ENCODE data around the gene ADORA1. TPM values are rescaled to one million over a fixed set of nuclear protein-coding genes. Genes with fewer than 3 reads are reported as not detected.

ADORA1 gene
- total RNA-seq, 1 donor from 2014 or later, result not detected

DNA sequence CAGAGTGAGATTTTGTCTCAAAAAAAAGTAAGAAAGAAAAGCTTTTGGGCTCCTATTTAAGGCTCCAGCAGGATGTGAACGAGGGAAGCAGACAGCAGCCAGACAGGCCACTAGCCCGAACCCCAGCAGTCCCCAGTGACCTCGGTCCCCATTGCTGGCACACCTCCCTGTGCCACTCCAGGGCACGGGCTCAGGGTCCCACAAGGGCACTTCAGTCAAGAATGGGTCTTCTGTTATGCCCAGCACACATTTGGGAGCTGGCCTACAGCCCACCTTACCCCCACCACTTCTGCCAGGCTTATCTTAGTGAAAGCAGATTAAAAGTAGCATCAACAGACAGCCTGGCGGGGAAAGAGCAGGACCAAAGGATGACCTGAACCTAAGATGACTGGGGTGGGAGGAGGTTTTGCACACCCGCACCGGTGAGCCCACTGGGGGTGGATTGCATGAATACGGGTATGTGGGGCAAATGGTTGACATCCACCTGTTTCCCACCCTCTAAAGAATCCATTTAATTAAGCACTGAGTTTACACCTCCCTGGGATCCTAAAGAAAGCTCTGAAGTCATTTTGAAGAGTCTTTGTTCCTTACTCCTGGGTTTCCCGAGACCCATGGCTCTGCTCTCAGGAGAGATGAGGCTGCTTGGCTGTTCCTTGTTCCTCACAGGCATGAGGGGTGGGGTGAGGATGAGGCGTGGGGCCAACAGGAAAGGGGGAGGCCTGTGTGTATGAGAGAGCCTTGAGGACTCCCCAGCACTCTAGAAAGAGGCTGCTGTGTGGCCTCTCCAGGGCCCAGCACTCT, 54.3 kb downstream of the ADORA1 start:
- H3K36me3 Mint-ChIP-seq (ENCODE audit: low read depth), result no peaks in the 10 kb centered on the region
- no peak overlapping the region for H3K27ac Mint-ChIP-seq
- no peaks in the 10 kb centered on the region for H3K9me3 Mint-ChIP-seq
- no peak overlapping the region for H3K4me3 Mint-ChIP-seq
- no peak for DNase-seq (ENCODE audit: low spot score)
- intact Hi-C loops (cut with micrococcal nuclease), result no loop called here
- peaks cover 2% of the 10 kb centered on the region for H3K27me3 Mint-ChIP-seq (ENCODE audit: insufficient read depth)
- no peaks in the 10 kb centered on the region for H3K4me1 Mint-ChIP-seq (ENCODE audit: low read depth)

DNA sequence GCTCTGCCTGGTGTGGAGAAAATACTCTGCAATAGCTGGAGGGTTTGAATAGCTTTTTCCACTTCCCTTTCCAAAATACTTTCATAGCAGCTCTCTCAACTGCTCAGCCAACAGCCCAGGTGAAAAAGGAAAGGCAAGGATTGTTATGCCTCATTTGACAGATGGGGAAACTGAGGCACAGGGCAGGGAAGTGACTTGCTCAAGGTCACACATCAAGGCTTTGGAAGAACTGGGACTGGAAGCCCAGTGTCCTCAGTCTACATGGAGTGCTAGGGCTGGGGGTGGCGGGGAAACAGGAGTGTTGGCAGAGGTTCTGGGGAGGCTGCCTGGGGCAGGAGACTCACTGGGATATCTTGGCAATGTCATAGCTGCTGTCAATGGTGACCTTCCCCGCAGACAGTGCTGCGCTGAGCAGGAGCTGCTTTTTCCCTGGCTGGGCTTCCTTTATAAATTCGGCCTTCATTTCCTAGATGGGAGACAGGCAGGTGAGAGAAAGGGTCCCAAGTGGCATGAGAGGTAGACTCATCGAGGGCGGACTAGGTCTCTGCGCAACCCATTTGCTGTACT, 54.9 kb downstream of the ADORA1 start:
- intact Hi-C loops (cut with micrococcal nuclease), result no loop called here
- DNase-seq (ENCODE audit: low spot score), result no peak
- peaks cover 2% of the 10 kb centered on the region for H3K27me3 Mint-ChIP-seq (ENCODE audit: insufficient read depth)
- H3K4me3 Mint-ChIP-seq, result no peak overlapping the region
- H3K4me1 Mint-ChIP-seq (ENCODE audit: low read depth), result no peaks in the 10 kb centered on the region
- no peaks in the 10 kb centered on the region for H3K36me3 Mint-ChIP-seq (ENCODE audit: low read depth)
- no peak overlapping the region for H3K27ac Mint-ChIP-seq
- no peaks in the 10 kb centered on the region for H3K9me3 Mint-ChIP-seq

DNA sequence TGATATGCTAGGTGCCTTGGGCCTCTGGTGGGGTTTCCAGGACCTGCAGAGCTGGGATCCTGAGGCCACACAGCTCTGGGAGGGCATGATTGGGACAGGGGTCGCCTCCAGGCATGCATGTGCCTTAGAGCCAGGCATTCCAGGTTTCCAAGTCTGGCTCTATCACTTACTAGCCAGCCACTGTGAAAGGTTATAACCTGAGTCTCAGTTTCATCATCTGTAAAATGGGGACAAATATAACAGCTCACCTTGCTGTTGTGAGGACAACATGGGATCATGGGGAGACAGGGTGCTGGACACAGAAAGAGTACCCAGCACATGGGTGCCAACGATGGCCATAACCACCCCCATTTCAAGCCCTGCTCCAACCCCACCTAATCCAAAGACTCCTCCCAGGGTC, 56.3 kb downstream of the ADORA1 start:
- H3K27ac Mint-ChIP-seq, result no peak overlapping the region
- no peaks in the 10 kb centered on the region for H3K36me3 Mint-ChIP-seq (ENCODE audit: low read depth)
- intact Hi-C loops (cut with micrococcal nuclease), result no loop called here
- peaks cover 9% of the 10 kb centered on the region for H3K27me3 Mint-ChIP-seq (ENCODE audit: insufficient read depth)
- H3K9me3 Mint-ChIP-seq, result no peaks in the 10 kb centered on the region
- DNase-seq (ENCODE audit: low spot score), result no peak
- H3K4me3 Mint-ChIP-seq, result no peak overlapping the region
- no peaks in the 10 kb centered on the region for H3K4me1 Mint-ChIP-seq (ENCODE audit: low read depth)

DNA sequence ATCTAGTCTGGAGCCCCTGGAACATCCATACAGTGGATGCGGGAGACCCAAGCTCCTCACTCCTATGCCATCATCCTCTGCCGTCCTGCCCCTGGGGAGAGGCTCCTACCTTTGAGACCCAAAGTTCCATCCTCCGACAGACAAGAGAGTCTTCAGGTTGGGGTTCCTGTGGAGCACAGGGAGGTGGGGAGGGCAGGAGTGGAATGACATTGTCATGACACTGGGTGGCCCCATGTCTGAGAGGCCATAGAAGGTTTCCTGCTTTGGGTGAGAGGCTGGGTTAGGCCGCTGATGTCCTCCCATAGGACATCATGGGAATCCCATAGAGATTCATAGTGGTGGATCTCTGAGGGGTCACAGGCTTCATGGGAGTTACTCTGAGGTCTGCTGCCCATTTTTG, 56.9 kb downstream of the ADORA1 start:
- intact Hi-C loops (cut with micrococcal nuclease), result no loop called here
- Mint-ChIP-seq H3K4me3 (no peak overlapping the region), H3K27me3 (ENCODE audit: insufficient read depth) (peaks cover 9% of the 10 kb centered on the region), H3K27ac (no peak overlapping the region), H3K36me3 (ENCODE audit: low read depth) (no peaks in the 10 kb centered on the region), H3K9me3 (no peaks in the 10 kb centered on the region), H3K4me1 (ENCODE audit: low read depth) (no peaks in the 10 kb centered on the region)
- DNase-seq (ENCODE audit: low spot score), result no peak

DNA sequence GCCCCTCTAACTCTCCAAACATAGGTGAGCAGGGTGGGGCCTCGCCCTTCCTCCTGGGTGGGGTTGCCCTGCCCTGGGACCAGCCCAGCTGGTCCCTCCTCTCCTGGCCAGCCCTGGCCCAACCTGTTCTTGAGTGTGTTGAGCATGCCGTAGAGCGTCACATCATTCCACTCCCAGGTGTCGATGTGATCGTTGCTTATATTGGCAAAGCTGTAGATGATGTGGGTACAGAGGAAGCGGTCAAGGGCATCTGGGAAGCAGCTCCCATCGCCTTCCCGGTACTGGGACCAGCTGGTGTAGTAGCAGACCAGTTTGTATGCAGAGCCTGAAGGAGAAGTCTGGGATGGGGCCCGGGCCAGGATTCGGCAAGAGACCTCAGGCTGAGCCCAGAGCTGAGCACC, 57.5 kb downstream of the ADORA1 start:
- Mint-ChIP-seq H3K4me3 (no peak overlapping the region), H3K36me3 (ENCODE audit: low read depth) (no peaks in the 10 kb centered on the region), H3K4me1 (ENCODE audit: low read depth) (no peaks in the 10 kb centered on the region), H3K27ac (no peak overlapping the region), H3K27me3 (ENCODE audit: insufficient read depth) (peaks cover 9% of the 10 kb centered on the region), H3K9me3 (no peaks in the 10 kb centered on the region)
- intact Hi-C loops (cut with micrococcal nuclease), result no loop called here
- DNase-seq (ENCODE audit: low spot score), result no peak

DNA sequence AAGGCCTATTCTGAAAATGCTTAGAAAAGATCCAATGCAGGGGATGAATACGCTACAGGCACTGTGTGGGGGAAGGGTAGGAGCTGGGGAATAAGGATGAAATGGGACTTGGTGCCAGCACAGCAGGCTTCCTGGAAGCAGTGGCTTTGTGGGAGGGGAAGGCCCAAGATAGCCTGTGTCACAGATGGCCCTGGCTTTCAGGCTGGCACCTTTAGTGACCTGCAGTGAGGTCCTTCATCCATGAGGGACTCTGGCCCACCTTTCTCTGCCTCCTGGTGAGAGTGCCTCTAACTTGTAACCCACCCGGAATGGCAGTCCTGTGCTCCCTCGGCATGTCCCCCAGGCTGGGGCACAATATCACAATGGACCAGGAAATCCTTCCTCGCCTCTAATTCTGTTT, 58.1 kb downstream of the ADORA1 start:
- Mint-ChIP-seq H3K4me1 (ENCODE audit: low read depth) (no peaks in the 10 kb centered on the region), H3K4me3 (no peak overlapping the region), H3K27ac (no peak overlapping the region), H3K9me3 (no peaks in the 10 kb centered on the region), H3K36me3 (ENCODE audit: low read depth) (no peaks in the 10 kb centered on the region), H3K27me3 (ENCODE audit: insufficient read depth) (peaks cover 9% of the 10 kb centered on the region)
- DNase-seq (ENCODE audit: low spot score), result no peak
- intact Hi-C loops (cut with micrococcal nuclease), result no loop called here

DNA sequence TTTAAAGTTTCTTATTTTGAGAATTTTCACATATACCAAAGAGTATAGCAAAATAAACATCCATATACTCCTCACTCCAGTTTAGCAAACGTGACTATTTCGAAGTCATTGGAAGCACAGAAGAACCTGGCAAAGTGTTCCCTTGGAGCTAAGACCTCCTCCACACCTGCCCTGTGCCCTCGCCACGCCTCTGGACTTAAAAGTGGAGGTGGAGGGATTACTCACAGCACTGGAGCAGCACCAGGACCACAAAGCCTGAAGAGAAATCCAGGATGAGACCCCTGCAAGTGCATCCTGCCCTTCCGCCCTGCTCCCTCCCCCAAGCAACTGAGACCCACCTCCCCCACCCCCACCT, 58.5 kb downstream of the ADORA1 start:
- no peak for DNase-seq (ENCODE audit: low spot score)
- Mint-ChIP-seq H3K9me3 (no peaks in the 10 kb centered on the region), H3K27me3 (ENCODE audit: insufficient read depth) (peaks cover 9% of the 10 kb centered on the region), H3K4me3 (no peak overlapping the region), H3K36me3 (ENCODE audit: low read depth) (no peaks in the 10 kb centered on the region), H3K27ac (no peak overlapping the region), H3K4me1 (ENCODE audit: low read depth) (no peaks in the 10 kb centered on the region)
- intact Hi-C loops (cut with micrococcal nuclease), result no loop called here

DNA sequence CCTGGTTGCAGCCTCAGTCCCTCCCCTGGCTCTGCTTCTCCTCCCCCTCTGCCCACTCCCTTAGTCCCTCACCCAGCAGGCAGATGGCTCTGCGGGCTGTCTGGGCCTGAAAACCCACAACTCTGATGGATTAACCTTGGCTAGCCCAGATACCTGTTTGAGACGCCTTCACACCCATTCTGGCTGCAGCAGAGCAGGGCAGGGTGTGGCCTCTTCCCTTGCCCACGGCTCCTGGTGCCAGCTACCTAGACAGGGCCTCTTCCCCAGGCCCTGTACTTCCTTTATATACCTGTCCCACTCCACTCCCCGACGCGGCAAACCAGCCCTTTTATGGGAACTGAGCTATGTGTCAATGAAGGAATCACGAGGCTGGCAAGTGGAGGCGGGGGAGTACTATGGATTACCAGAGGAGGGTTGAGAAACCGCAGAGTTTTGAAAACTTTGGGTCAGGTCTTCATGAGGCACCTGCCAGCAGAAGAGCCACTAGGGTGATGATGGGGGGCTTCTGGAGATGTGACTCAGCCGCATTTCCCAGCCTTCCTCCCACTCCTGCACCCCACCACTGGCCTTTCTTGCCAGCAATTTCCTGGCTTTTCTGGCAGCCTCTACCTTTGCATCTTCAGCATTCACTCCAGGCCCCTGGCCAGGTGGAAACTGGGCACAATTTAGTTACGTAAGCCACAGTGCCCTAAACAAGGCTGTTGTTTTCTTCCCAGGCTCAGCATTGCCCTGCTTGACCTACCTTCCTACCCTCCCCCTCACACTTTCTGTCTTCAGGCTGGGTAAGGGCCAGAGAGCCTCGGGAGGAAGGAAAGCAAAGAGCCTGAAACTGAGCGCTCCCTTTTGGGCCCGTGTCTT, 59.1 kb downstream of the ADORA1 start, which contains the start of gene CHI3L1:
Gene CHI3L1, minus strand, starts transcription at position 259 of the 858 bp plus-strand sequence. Its CDS starts 81 bp downstream, at position 178.
- Mint-ChIP-seq H3K9me3 (no peaks in the 10 kb centered on the region), H3K4me3 (no peak within 1 kb of the TSS), H3K27me3 (ENCODE audit: insufficient read depth) (peaks cover 9% of the 10 kb centered on the region), H3K4me1 (ENCODE audit: low read depth) (no peaks in the 10 kb centered on the region), H3K36me3 (ENCODE audit: low read depth) (no peaks in the 10 kb centered on the region), H3K27ac (no peak within 1 kb of the TSS)
- intact Hi-C loops (cut with micrococcal nuclease), result no loop called here
- no peak for DNase-seq (ENCODE audit: low spot score)

DNA sequence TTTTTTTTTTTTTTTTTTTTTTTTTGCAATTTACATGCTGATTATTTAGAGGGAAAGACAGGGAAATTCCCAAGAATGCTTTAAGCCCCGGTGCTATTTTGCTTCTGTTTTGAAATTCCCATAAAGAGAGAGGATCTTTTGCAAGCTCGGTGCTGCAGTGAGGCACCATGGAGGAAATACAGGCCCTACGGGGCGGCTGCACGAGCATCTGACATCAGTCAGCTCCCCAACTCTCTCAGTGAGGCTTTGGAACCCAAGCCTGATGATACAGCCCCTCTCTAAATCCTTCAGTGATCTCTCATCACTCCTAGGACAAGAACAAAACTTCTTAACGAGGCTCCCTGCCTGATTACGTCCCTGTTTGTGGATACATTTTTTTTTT, 59.8 kb downstream of the ADORA1 start:
- H3K27ac Mint-ChIP-seq, result no peak overlapping the region
- H3K4me1 Mint-ChIP-seq (ENCODE audit: low read depth), result no peaks in the 10 kb centered on the region
- H3K4me3 Mint-ChIP-seq, result no peak overlapping the region
- H3K36me3 Mint-ChIP-seq (ENCODE audit: low read depth), result no peaks in the 10 kb centered on the region
- no peak for DNase-seq (ENCODE audit: low spot score)
- H3K27me3 Mint-ChIP-seq (ENCODE audit: insufficient read depth), result peaks cover 9% of the 10 kb centered on the region
- H3K9me3 Mint-ChIP-seq, result no peaks in the 10 kb centered on the region
- intact Hi-C loops (cut with micrococcal nuclease), result no loop called here

DNA sequence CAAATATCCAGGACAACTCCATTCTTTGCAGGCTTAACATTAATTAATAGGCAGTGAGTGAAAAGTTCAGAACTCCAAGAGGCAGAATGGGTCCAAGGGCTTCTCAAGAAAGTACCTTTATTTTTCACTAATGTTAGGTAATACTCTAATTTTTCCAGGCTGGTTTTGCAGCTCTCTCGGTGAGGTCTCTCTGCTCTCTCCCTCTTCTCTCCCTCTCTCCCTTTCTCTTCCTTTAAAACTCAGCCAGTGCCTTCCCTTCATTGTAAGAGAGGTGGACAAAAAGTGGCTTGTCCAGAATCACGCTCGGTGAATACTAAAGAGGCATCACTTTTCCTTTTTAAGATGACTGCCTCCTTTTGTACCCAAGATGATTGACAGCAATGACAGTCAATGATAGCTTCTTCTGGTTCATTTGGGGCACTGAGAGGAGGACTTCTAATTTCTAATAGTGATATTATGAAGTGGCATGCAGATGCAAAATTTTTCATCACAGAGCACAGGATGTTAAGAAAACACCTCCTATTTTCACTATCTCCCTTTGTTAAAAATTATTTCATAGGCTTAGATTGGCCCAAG, 60.3 kb downstream of the ADORA1 start:
- H3K4me1 Mint-ChIP-seq (ENCODE audit: low read depth), result no peaks in the 10 kb centered on the region
- DNase-seq (ENCODE audit: low spot score), result no peak
- no peaks in the 10 kb centered on the region for H3K36me3 Mint-ChIP-seq (ENCODE audit: low read depth)
- H3K9me3 Mint-ChIP-seq, result no peaks in the 10 kb centered on the region
- intact Hi-C loops (cut with micrococcal nuclease), result no loop called here
- H3K4me3 Mint-ChIP-seq, result no peak overlapping the region
- H3K27me3 Mint-ChIP-seq (ENCODE audit: insufficient read depth), result peaks cover 9% of the 10 kb centered on the region
- no peak overlapping the region for H3K27ac Mint-ChIP-seq

DNA sequence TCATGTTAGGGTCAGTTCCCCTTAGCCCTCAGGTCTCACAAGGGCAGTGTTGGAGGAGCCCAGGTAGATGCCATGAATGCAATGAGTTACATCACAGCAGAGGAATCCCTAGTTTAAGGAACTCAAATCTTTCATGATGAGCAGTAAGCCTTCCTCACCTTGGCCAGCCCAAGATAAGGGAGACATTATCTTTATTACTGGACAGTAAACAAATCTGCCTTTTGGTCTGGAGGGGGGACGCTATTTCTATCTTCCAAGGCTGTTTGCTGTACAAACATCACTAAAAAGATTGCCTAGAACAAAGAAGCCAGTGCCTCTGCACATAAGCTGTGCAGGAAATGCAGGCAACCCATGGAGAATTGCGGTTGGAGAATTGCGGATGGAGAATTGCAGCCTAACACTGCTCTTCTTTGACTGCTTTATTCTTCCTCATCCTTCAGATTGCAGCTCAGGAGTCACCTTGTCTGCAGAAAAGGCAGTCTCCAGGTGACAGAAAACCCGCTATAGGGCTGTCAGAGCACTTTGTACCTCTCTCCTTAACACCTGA, 61.2 kb downstream of the ADORA1 start:
- intact Hi-C loops (cut with micrococcal nuclease), result no loop called here
- DNase-seq (ENCODE audit: low spot score), result no peak
- Mint-ChIP-seq H3K4me1 (ENCODE audit: low read depth) (no peaks in the 10 kb centered on the region), H3K36me3 (ENCODE audit: low read depth) (no peaks in the 10 kb centered on the region), H3K4me3 (no peak overlapping the region), H3K27ac (no peak overlapping the region), H3K27me3 (ENCODE audit: insufficient read depth) (peaks cover 9% of the 10 kb centered on the region), H3K9me3 (no peaks in the 10 kb centered on the region)

DNA sequence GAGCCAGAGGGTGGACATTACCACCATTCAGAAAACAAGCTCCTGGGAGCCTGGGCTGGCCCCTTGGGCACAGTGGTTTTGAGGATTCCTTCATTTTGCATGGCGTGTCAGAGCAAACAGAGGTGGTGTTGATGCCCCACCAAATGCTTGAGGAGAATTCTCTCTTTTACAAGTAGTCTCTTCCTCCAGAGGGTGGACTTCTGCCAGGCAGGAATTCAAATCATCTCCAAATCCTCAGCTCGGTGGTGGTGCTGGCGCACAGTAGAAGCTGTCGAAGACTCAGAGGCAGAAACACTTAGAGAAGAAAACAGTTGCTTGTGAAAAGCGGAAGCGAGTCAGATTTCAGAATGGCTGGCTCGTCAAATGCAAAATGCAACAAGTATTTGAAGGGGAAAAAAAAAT, 62.4 kb downstream of the ADORA1 start:
- H3K36me3 Mint-ChIP-seq (ENCODE audit: low read depth), result no peaks in the 10 kb centered on the region
- peaks cover 9% of the 10 kb centered on the region for H3K27me3 Mint-ChIP-seq (ENCODE audit: insufficient read depth)
- no peaks in the 10 kb centered on the region for H3K9me3 Mint-ChIP-seq
- DNase-seq (ENCODE audit: low spot score), result no peak
- intact Hi-C loops (cut with micrococcal nuclease), result no loop called here
- no peak overlapping the region for H3K27ac Mint-ChIP-seq
- H3K4me3 Mint-ChIP-seq, result no peak overlapping the region
- no peaks in the 10 kb centered on the region for H3K4me1 Mint-ChIP-seq (ENCODE audit: low read depth)

DNA sequence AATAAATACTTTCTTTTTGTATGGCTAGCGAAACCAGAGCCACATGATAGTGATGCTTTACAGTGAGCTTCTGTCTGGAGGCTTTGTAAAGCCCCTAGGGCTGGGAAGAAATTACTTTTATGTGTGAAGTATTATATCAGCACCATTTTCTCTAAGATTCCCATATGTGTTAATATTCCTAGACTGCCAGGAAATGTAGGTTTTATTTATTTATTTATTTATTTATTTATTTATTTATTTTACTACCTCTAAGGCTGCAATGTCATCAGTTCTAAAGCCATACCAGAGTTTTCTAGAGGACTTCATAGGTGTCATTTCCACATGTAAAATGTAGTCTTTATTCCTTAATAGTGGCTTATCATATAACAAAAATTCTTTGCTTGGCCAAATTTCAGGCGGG, 63.4 kb downstream of the ADORA1 start:
- H3K9me3 Mint-ChIP-seq, result no peaks in the 10 kb centered on the region
- no peaks in the 10 kb centered on the region for H3K4me1 Mint-ChIP-seq (ENCODE audit: low read depth)
- no peak for DNase-seq (ENCODE audit: low spot score)
- H3K27ac Mint-ChIP-seq, result no peak overlapping the region
- H3K27me3 Mint-ChIP-seq (ENCODE audit: insufficient read depth), result peaks cover 7% of the 10 kb centered on the region
- H3K36me3 Mint-ChIP-seq (ENCODE audit: low read depth), result no peaks in the 10 kb centered on the region
- no peak overlapping the region for H3K4me3 Mint-ChIP-seq
- intact Hi-C loops (cut with micrococcal nuclease), result no loop called here

Data from activated T-helper 1 cell treated with anti-CD3 and anti-CD28 coated beads, Interleukin-12 subunit alpha, Interleukin-12 subunit beta, Interleukin-2, Interleukin-4 antibody, amounts not matched to agents 30 ng/mL and 10 ng/mL and 1 ng/mL, durations not matched to agents 14 hours and 24 hours and 36 hours (primary cell).